Measurements from ENCODE around the gene SERAC1. TPM values are rescaled to one million over a fixed set of nuclear protein-coding genes. Genes with fewer than 3 reads are reported as not detected.
"Not testable (repeated sequence)": the region's sequence is repeated elsewhere in the genome, so short reads cannot be mapped to it uniquely, and the experiment has no call there.

SERAC1 gene
- total and polyA plus RNA-seq, 2 of the 4 experiments (the other 2 are of a cell fraction) = 7.7 to 15.6 TPM

DNA sequence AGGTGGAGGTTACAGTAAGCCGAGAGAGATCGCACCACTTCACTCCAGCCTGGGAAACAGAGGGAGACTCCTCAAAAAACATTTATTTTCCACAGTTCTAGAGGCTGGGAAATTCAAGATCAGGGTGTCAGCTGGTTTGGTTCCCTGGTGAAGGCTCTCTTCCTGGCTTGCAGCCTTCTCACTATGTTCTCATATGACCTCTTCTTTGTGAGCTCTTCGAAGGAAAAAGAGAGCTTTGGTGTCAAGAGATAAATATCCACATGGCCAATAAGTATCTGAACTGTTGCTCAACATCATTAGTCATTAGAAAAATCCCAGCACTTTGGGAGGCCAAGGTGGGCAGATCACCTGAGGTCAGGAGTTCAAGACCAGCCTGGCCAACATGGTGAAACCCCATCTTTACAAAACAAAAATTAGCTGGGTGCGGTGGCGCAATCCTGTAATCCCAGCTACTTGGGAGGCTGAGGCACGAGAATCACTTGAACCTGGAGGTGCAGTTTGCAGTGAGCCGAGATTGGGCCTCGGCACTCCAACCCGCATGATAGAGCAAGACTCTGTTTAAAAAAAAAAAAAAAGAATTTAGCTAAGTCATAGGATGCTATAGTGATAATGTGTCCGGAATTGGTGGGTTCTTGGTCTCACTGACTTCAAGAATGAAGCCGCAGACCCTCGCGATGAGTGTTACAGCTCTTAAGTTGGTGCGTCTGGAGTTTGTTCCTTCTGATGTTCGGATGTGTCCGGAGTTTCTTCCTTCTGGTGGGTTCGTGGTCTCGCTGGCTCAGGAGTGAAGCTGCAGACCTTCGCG lies 40.4 kb upstream of the SERAC1 start:
- DNase-seq; dilution Hi-C loops (cut with HindIII; ENCODE audit: low sequenced_read_pairs, unreplicated experiment); CTCF ChIA-PET; H2AK5ac ChIP-seq (ENCODE audit: low read depth, low read length); H4K20me1 ChIP-seq (ENCODE audit: insufficient read depth, low read length); H3K27ac ChIP-seq (ENCODE audit: insufficient read depth, low read length); H4K91ac ChIP-seq (ENCODE audit: insufficient read depth, low read depth, low read length); POLR2A ChIA-PET (ENCODE audit: unreplicated experiment); H3K14ac ChIP-seq (replicated peaks; ENCODE audit: low read depth, low read length); H3K4ac ChIP-seq (ENCODE audit: low read depth, low read length); H3K56ac ChIP-seq (ENCODE audit: extremely low read depth, insufficient read depth, low read length); H2BK15ac ChIP-seq (ENCODE audit: low read depth, low read length); H2BK5ac ChIP-seq (ENCODE audit: low read depth, low read length, poor library complexity, severe bottlenecking); H3K9ac ChIP-seq (ENCODE audit: low read depth, low read length); BruUV-seq (replicated peaks); H4K5ac ChIP-seq (ENCODE audit: low read depth, low read length); H3K36me3 ChIP-seq (ENCODE audit: control insufficient read depth, insufficient read depth, low read length); H4K8ac ChIP-seq (ENCODE audit: low read depth in 2 of 2, low read length in 2 of 2); H3K18ac ChIP-seq (ENCODE audit: low read depth, low read length); H3K9me1 ChIP-seq (ENCODE audit: insufficient read depth, low read length); H3K9me3 ChIP-seq (ENCODE audit: control insufficient read depth, insufficient read depth, low read length); intact Hi-C loops (cut with micrococcal nuclease); H3K4me2 ChIP-seq (ENCODE audit: low read depth, low read length); H2AK9ac ChIP-seq (replicated peaks; ENCODE audit: low read depth, low read length, poor library complexity); H2BK120ac ChIP-seq (ENCODE audit: low read depth, low read length); H2AFZ ChIP-seq (replicated peaks; ENCODE audit: low read length, poor library complexity); H3K79me1 ChIP-seq (ENCODE audit: low read depth in 1 of 2, low read length in 2 of 2); H3K27me3 ChIP-seq (ENCODE audit: control insufficient read depth, insufficient read depth, low read length); H3K4me1 ChIP-seq (ENCODE audit: control insufficient read depth, insufficient read depth, low read length); H3K4me3 ChIP-seq (ENCODE audit: insufficient read depth, low read depth, low read length); ATAC-seq (ENCODE audit: low read depth); H3K23ac ChIP-seq (ENCODE audit: low read depth, low read length): not testable (repeated sequence)
- WGBS, 2 experiments (ENCODE audit: extremely low coverage in 2 of 2, insufficient read length in 1 of 2) = 100% methylated on average over 4 of the region's 20 CpGs; no CpG with 5 or more reads in 1 of the 2 experiments
- H2BK20ac ChIP-seq (ENCODE audit: low read depth, low read length) = peak overlapping the region; percentile 17
- in situ Hi-C loops (cut with MboI; ENCODE audit: low sequenced_read_pairs) = loop anchor here (25.0 kb wide), 1 partner anchor 904 kb away; no protein-coding TSS in a partner anchor
- 0 out of 2 replicates have a peak, but pooled peaks have one; percentile 29 for TF ChIP-seq CEBPB (IDR thresholded peaks at IDR 0.05; ENCODE audit: low read depth, low read length)

All from IMR-90 (cell line).